ENCODE data around the gene ZFAND3. TPM values are rescaled to one million over a fixed set of nuclear protein-coding genes. Genes with fewer than 3 reads are reported as not detected.

Gene ZFAND3
- total RNA-seq, 4 donors from 2014 or later = 43.5 to 73.1 (median 49.0) TPM

DNA sequence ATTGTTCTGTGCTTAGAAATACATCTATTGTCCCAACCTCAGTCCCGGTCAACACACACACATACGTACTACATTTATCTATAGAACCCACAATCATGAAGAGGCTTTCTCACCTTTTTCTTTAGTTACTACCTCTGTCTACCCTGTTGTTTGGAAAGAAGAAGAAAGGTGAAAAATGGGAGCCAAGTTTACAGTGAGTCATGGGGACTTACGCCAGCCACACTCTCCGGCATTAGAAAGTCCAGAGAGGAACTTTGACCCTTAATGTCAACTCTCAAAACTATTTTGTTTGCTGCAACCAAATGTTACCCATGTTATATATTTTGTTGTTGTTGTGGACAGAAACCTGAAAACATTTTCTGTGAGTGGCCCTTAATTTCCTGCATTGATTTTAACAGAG is 259.1 kb downstream of the ZFAND3 start:
- TF ChIP-seq, protein P1, sequence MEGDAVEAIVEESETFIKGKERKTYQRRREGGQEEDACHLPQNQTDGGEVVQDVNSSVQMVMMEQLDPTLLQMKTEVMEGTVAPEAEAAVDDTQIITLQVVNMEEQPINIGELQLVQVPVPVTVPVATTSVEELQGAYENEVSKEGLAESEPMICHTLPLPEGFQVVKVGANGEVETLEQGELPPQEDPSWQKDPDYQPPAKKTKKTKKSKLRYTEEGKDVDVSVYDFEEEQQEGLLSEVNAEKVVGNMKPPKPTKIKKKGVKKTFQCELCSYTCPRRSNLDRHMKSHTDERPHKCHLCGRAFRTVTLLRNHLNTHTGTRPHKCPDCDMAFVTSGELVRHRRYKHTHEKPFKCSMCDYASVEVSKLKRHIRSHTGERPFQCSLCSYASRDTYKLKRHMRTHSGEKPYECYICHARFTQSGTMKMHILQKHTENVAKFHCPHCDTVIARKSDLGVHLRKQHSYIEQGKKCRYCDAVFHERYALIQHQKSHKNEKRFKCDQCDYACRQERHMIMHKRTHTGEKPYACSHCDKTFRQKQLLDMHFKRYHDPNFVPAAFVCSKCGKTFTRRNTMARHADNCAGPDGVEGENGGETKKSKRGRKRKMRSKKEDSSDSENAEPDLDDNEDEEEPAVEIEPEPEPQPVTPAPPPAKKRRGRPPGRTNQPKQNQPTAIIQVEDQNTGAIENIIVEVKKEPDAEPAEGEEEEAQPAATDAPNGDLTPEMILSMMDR (IDR thresholded peaks at IDR 0.05; ENCODE audit: low read depth) = no peak

DNA sequence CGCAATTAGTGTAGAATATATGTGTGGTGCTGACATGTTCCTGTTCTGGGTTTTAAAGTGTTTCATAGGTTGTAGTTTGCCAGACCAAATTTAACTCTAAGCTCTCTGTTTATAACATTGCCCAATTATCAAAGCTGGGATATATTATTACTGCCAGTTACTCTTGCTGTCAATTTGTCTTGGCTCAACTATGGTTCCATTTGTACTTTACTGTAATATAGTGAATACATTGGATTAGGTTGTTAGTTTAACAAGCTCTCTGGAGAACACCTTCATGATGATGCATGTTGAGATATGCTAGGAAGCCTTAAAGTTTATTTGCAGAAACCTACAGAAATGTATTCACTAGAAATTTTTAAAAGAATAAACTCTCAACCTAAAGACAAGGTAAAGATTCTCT is 259.6 kb downstream of the ZFAND3 start:
- TF ChIP-seq, protein P1 (IDR thresholded peaks at IDR 0.05; ENCODE audit: low read depth) = no peak

DNA sequence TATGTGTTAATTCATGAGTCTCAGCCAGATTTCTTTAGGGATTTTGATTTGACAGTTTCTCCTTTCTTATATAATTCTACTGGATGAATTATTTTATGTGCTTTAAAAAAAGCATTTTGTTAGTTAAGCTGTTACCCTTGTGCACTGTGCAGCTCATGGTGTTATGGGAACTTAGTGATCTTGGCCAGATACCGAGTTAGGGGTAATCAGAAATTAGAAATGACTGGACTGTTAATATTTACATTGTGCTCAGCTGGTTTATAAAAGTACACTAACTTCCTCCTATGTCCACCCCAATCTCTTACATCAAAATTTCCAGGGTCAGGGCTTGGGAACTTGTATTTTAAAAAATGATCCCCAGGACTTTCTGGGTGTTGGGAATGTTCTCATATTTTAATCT is 260.0 kb downstream of the ZFAND3 start:
- TF ChIP-seq, protein P1 (IDR thresholded peaks at IDR 0.05; ENCODE audit: low read depth) = no peak

DNA sequence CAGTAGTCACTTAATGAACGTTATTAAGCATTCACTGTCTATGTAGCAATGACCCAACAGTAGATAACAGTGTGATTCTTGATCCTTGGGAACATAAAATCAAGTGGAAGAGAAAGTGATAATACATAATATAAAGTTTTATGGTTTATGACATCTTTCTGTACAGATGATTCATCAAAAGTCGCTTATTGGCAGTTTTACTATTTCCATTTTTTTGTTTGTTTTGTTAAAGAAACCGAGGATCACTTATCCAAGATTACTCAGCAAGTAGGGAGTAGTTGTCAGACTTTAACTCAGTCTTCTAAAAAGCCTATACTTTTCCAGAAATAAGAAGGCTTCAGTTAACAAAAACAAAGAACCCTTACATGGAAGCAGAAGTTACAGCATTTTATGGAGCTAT is 260.8 kb downstream of the ZFAND3 start:
- TF ChIP-seq, protein P1 (IDR thresholded peaks at IDR 0.05; ENCODE audit: low read depth) = no peak

DNA sequence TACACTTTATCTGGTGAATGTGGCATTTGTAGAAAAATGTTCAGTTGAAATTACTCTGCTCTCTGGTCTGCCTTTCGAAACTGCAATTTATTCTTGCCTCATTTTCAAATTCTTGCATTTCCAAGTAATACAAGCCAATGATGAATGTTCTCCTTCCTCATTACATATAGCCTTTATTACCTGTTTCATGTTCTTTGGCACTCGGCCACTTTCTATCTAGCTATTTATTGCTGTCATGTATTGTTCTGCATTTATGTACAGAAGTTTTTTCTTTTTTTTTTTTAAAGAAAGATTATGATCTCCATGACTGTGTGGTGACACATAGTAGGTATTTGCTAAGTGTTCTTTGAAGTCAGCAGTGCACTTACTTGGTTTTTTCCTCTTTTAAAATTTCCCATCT is 261.4 kb downstream of the ZFAND3 start:
- TF ChIP-seq, protein P1 (IDR thresholded peaks at IDR 0.05; ENCODE audit: low read depth) = no peak

DNA sequence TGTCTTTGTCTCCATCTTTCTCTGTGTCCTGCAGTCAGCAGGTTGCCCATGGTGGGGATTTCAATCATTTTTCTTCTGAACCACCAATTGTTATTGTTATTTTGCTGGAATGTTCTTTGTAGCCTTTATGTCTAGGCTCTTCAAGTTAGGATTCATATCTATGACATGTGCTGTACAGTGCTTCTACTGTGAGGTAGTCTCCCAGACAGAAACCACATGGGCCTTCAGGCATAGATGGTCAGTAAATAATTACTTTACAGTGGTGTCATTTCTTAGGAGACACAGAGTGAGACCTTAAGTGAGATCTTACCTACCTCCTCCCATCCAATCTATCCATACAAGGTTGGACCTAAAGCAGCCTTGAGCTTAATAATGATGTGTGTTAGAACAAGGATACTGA is 265.5 kb downstream of the ZFAND3 start:
- TF ChIP-seq, protein P1 (IDR thresholded peaks at IDR 0.05; ENCODE audit: low read depth) = no peak

DNA sequence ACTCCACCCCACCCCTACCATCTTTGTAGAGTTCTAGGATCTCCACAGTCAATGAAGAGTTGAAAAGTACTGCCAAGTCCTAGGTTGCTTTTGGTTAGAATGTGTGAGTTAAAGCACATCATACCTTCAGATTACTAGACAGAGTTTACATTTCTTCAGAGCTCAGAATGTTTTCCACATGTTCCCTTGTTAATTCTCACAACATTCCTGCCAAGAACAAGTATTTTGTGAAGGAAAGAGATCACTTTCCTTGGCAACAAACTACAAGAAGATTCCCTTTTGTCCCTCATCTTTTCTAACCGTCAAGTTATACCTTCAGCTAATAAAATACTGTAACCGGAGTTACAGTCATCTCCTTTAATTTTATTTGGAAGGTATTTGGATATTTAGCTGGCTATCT is 266.8 kb downstream of the ZFAND3 start:
- TF ChIP-seq, protein P1 (IDR thresholded peaks at IDR 0.05; ENCODE audit: low read depth) = no peak
